Measurements from ENCODE around the gene NUCB2. TPM values are rescaled to one million over a fixed set of nuclear protein-coding genes. Genes with fewer than 3 reads are reported as not detected.

The NUCB2 gene
- total and polyA plus RNA-seq, 2 of the 13 experiments (the other 11 are each of a cell fraction or from before 2014, with no cell fraction given), result 54.2 to 82.4 TPM

GRCh38 chr11:17352950-17353820 lies 76.6 kb downstream of the NUCB2 start (continued):
- no peak for TF ChIP-seq ZNF10 (CRISPR knock-in tag; IDR thresholded peaks at IDR 0.05; ENCODE audit: borderline replicate concordance, low read depth)
- no peak for TF ChIP-seq ATAD3A (CRISPR knock-in tag; IDR thresholded peaks at IDR 0.05)
- TF ChIP-seq ZNF232 (CRISPR knock-in tag; IDR thresholded peaks at IDR 0.05; ENCODE audit: borderline replicate concordance), result no peak
- peak; percentile 45; the same call in 1 of the 2 replicates for TF ChIP-seq AHDC1 (CRISPR knock-in tag; IDR thresholded peaks at IDR 0.05; ENCODE audit: borderline replicate concordance)
- TF ChIP-seq ZNF580 (CRISPR knock-in tag; IDR thresholded peaks at IDR 0.05; ENCODE audit: borderline replicate concordance, low read depth), result peak; percentile 58; the same call in 1 of the 2 replicates
- TF ChIP-seq MLX (CRISPR knock-in tag; IDR thresholded peaks at IDR 0.05), result 0 out of 2 replicates have a peak, but pooled peaks have one; percentile 20
- TF ChIP-seq IKZF5 (CRISPR knock-in tag; IDR thresholded peaks at IDR 0.05), result peak; percentile 73; the same call in 1 of the 2 replicates
- no peak for TF ChIP-seq ARID2 (CRISPR knock-in tag; IDR thresholded peaks at IDR 0.05; ENCODE audit: borderline replicate concordance)
- no peak for TF ChIP-seq ZFP36L2 (CRISPR knock-in tag; IDR thresholded peaks at IDR 0.05)
- no peak for TF ChIP-seq FOXA1 (IDR thresholded peaks at IDR 0.05)
- TF ChIP-seq FOXA1 (CRISPR knock-in tag; IDR thresholded peaks at IDR 0.05), result peak; percentile 61
- TF ChIP-seq ARNT2 (CRISPR knock-in tag; IDR thresholded peaks at IDR 0.05; ENCODE audit: low read depth), result peak; percentile 74
- peak; percentile 93 for TF ChIP-seq GABPB1 (CRISPR knock-in tag; IDR thresholded peaks at IDR 0.05)
- TF ChIP-seq SMAD9 (CRISPR knock-in tag; IDR thresholded peaks at IDR 0.05), result no peak
- TF ChIP-seq REL (CRISPR knock-in tag; conservative IDR thresholded peaks at IDR 0.05), result 0 out of 2 replicates have a peak, but pooled peaks have one; percentile 16
- TF ChIP-seq MED1 (CRISPR knock-in tag; IDR thresholded peaks at IDR 0.05), result peak; percentile 84
- peak; percentile 58 for TF ChIP-seq RNF2 (conservative IDR thresholded peaks at IDR 0.05; ENCODE audit: low read depth)
- no peak for TF ChIP-seq ZBTB39 (CRISPR knock-in tag; IDR thresholded peaks at IDR 0.05)
